Smooth muscle cell of the brain vasculature (primary cell): ENCODE data around the gene IPCEF1.

ENCODE experiments used
- DNase-seq: peaks from one replicate; pipeline ENCODE4 v3.0.0-alpha.2; 2012; ENCODE audit warnings: low read depth, low spot score

Gene IPCEF1

GRCh38 chr6:154356690-154357089 is at the start of gene IPCEF1:
Gene IPCEF1, minus strand, starts transcription at chr6:154356803. Its CDS starts 90,856 bp downstream, at chr6:154265947.
- no peak for DNase-seq

DNA sequence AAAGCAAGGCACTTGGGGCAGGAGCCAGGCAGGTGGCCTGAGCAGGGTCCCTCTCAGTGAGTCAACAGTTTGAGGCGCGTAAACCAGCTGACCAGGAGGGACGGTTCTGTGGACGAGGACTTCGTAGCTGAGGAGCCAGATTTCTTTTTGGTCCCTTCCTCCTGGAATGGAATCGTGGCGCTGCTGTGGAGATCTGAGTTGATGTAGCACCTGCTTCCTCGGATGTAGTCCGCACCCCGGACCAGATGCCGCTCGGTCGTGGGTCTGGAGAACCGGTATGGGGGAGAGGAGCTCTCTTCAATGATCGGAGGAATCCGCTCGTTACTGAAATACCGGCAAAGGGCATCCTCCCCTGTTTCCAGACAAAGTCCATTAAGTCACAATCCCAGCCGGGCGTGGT is 49.7 kb upstream of the IPCEF1 start:
- DNase-seq, result no peak

GRCh38 chr6:154404791-154405400 is 48.3 kb upstream of the IPCEF1 start:
- no peak for DNase-seq

DNA sequence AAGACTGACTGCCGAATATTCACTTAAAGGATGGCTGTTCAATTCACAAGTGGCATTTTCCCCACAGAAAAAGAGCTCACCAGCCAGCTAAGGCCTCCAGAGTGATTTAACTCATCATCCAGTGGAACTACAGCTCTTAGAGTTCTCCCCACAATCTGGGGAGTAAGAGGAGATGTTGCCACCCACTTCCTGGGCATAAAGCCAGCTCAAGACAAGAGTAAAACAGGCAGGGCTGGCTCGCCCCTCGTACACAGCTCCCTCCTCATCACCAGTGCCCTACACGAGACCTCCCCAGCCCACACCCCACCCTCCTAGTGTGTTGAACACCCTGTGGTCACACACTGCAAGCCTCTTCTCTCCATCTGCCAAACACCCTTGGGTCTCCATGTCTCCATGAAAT is 47.2 kb upstream of the IPCEF1 start:
- DNase-seq, result no peak

DNA sequence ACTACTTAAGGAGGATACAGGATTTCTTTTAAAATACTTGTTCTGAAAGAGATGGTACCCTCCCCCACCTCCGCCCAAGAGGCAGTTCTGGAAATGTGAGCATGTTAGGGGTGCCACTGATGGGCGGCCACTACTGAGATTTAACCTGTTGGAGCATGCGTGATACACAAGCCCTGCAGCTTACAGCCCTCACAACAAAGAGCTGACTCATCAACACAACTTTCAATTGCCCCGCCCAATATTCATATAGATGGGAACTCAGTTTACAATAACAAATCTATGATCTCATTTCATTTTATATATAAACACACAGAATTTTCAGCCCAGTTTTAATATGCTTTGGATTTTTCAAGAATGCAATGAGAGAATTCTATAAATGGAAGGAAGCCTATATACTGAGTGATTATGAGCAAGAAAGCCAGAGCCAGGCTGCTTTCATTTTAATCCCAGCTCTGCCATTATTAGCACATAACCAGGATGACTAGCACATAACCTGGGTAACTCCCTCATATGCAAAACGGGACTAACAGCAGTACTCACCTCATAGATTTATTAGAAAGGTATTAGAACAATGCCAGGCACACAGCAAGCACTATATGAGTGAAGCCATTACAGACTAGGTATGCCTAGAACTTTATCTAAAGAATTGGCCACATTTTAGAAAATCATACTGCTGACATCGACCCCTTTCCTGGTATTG is 45.6 kb upstream of the IPCEF1 start:
- no peak for DNase-seq

DNA sequence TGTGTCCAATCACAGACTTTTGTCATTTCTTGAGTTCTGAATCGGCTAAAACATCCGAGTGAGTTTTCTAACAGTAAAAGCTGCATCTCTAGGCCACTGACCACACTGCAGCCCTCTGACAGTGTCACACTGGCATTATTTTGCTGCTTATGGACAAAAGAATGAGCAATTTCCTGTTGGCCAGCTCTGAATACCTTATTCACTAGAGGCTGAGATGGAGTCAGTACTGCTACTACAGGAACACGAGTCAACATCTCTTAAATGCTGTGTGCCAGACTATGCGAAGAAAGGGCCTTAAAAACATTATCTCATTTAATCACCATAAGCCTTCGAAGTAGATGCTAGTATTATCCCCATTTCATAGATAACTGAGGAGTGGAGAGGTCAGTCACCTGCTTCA is 42.5 kb upstream of the IPCEF1 start:
- DNase-seq, result no peak

DNA sequence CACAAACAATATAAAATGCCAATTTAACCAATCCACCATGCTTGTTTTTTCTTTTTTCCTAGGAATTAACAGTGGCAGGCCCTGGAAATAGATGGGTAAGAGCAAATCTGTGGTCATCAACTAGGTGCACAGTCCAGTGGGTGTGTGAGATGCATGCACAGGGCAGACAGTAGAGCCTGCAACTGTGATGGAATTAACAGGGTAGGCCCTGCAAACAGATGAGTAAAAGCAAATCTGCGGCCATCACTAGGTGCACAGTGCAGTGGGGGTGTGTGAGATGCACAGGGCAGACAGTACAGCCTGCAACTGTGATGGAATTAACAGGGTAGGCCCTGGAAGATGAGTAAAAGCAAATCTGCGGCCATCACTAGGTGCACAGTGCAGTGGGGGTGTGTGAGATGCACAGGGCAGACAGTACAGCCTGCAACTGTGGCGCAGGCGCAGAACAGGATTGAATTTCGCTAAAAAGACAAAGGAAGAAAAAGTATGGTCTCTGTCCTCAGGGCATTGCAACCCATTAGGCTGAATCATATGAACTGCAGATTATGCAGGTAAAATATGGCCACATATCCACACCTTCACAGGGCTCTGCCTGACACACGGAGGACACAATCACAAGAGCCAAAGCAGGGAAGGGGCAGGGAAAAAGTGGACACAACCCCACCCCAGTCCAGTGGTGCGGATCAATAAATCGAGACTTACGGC is 41.0 kb upstream of the IPCEF1 start:
- no peak for DNase-seq

GRCh38 chr6:154395878-154396277 is 39.3 kb upstream of the IPCEF1 start:
- no peak for DNase-seq

DNA sequence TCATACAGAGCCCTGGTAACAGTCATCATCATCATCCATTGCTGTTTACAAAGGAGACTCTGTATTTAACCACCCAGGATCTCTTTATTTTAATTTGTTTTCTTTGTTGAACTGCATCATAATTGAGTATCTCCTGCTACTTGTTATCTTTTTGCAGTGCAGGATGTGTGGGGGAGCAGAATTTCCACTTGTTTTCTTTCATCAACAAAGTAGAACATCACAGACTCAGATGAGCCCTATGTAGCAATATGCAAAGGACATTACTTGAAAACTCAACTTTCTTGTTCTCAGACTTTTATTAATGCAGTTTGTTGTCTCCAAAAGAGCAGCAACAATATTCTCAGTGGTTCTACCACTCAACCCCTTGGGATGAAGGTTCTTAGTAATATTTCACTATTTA is 38.7 kb upstream of the IPCEF1 start:
- DNase-seq, result no peak

GRCh38 chr6:154394571-154394970 is 38.0 kb upstream of the IPCEF1 start:
- no peak for DNase-seq

- DNase-seq, result no peak
Measured at GRCh38 chr6:154390034-154390433, 33.4 kb upstream of the IPCEF1 start.

- no peak for DNase-seq
Measured at GRCh38 chr6:154388803-154389202, 32.2 kb upstream of the IPCEF1 start.

- DNase-seq, result no peak
Measured at GRCh38 chr6:154386848-154387717, 30.5 kb upstream of the IPCEF1 start.

- DNase-seq, result no peak
Measured at GRCh38 chr6:154384191-154384590, 27.6 kb upstream of the IPCEF1 start.

DNA sequence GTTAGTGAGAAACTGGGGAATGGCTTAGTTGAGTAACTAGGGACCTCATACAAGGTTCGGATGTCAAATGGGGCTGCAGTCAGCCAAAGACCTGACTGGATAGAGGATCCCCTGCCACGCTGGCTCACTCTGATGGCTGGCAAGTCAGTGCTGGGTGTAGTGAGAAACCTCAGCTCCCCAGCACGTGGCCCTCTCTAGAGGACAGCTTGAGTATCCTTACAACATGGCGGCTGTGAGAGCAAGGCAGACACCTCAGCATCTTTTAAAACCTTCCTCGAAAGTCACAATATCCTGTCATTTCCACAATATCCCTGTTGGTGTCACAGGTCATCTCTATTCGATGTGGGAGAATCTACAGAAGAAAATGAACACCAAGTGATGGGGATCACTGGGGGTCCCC is 26.7 kb upstream of the IPCEF1 start:
- DNase-seq, result no peak

DNA sequence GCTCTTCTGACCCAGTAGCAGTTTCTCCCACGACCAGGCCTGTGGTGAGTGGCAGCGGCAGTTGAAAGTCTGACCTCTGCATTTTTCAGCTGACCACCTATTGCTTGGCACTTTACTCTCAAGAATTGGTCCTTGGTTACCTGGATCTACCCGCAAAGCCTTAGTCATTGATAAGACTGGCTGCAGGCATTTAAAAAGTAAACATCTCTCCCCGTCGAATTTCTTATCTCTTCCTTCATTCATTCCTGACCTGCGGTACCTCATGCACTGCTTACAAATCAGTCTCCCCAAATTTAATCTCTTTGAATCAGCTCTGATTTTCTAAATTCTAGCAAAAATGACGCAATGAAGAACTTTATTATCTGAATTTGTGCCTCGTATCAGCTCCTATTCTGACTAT is 26.1 kb upstream of the IPCEF1 start:
- DNase-seq, result no peak

DNA sequence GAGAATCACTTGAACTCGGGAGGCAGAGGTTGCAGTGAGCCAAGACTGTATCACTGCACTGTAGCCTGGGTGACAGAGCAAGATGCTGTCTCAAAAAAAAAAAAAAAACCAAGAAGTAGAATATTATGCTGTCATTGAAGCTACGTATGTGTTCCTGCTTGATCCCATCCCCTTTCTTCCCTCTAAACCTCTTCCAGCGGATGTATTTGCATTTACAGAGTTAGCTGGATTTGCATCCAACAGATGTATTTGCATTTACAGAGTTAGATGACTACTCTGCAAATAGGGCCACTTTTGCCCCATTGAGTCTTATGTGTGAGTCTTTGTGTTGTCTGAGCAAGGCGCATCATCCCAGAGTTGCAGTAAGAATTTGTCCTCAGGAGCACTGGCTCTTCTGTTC is 24.9 kb upstream of the IPCEF1 start:
- no peak for DNase-seq

DNA sequence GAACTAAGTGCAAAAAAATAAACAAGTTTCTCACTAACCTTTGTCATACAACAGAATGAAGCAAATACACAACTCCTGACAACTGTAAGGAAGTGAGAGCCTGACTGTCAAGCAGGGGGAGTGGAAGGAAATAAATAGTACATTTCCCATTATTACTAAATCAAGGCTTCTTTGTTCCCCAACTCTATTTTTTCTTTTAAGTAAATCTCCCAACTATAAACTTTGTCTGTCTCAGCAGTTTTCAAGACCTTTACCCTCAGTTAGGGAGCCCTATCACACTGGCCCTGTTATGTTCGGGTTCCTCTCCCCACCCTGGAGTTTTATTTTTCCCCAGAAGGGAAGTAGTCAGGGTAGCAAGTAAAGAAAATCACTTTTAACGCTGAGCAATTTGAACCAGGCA is 24.1 kb upstream of the IPCEF1 start:
- no peak for DNase-seq

GRCh38 chr6:154379585-154379984 is 23.0 kb upstream of the IPCEF1 start:
- no peak for DNase-seq

GRCh38 chr6:154378518-154378917 is 21.9 kb upstream of the IPCEF1 start:
- DNase-seq, result no peak

GRCh38 chr6:154377726-154378125 is 21.1 kb upstream of the IPCEF1 start:
- no peak for DNase-seq

GRCh38 chr6:154373971-154374370 is 17.4 kb upstream of the IPCEF1 start:
- DNase-seq, result no peak
